ENCODE results near the gene VPS4B. TPM values are rescaled to one million over a fixed set of nuclear protein-coding genes. Genes with fewer than 3 reads are reported as not detected.

VPS4B gene
- total and polyA plus RNA-seq, 2 donors (not counting 3 experiments of a cell fraction or from before 2014, with no cell fraction given) = 10.5 to 54.7 TPM

GRCh38 chr18:63373161-63373560 is 49.1 kb downstream of the VPS4B start:
- ChIA-PET POLR2A (no interaction called here), CTCF (interaction anchor here (0.8 kb wide), 1 partner anchor 22 kb away, joined by 3 read pairs; no protein-coding TSS in a partner anchor)
- H2AFZ ChIP-seq (ENCODE audit: low read depth, low read length) = no peak overlapping the region
- no peaks in the 10 kb centered on the region for H4K20me1 ChIP-seq (replicated peaks; ENCODE audit: control insufficient read depth, extremely low read depth, insufficient read depth, low read length)
- no peak overlapping the region for H3K9ac ChIP-seq (replicated peaks; ENCODE audit: extremely low read depth, insufficient read depth, low read length)
- intact Hi-C loops (cut with micrococcal nuclease) (no loop called here), dilution Hi-C loops (cut with MboI; ENCODE audit: extremely low pct_ligation_motif_present, low sequenced_read_pairs) (no loop called here)
- peaks cover 3% of the 10 kb centered on the region for H3K4me1 ChIP-seq (ENCODE audit: control insufficient read depth, extremely low read depth, insufficient read depth, low read length)
- no peaks in the 10 kb centered on the region for H3K27me3 ChIP-seq (ENCODE audit: control insufficient read depth in 2 of 2, insufficient read depth in 2 of 2, low read length in 2 of 2)
- no peak overlapping the region for H3K27ac ChIP-seq (ENCODE audit: insufficient read depth, low read depth, low read length)
- no TSS peak for BruUV-seq (replicated peaks)
- FAIRE-seq (no peak), DNase-seq (ENCODE audit: low read depth, low spot score) (no peak)
- no peaks in the 10 kb centered on the region for H3K79me2 ChIP-seq (ENCODE audit: control insufficient read depth, insufficient read depth, low read length)
- H3K4me3 ChIP-seq (replicated peaks in 1 of 3; ENCODE audit: insufficient read depth in 1 of 3, low read depth in 1 of 3, low read length in 3 of 3) = no peak overlapping the region
- no peaks in the 10 kb centered on the region for H3K36me3 ChIP-seq (ENCODE audit: control insufficient read depth in 2 of 2, extremely low read depth in 1 of 2, insufficient read depth in 2 of 2, low read length in 2 of 2)
- H3K9me1 ChIP-seq (replicated peaks; ENCODE audit: control insufficient read depth, extremely low read depth, insufficient read depth, low read length) = no peaks in the 10 kb centered on the region
- H3K9me3 ChIP-seq (replicated peaks; ENCODE audit: control insufficient read depth, insufficient read depth, low read length) = no peaks in the 10 kb centered on the region
- no peak overlapping the region for H3K4me2 ChIP-seq (ENCODE audit: insufficient read depth, low read length)
- TF ChIP-seq CTCF (IDR thresholded peaks at IDR 0.05; ENCODE audit: extremely low read depth in 1 of 2, insufficient read depth in 1 of 2, low read depth in 1 of 2, low read length in 2 of 2) (no peak), FOS (IDR thresholded peaks at IDR 0.05; ENCODE audit: borderline replicate concordance, insufficient read depth, low read length) (no peak), JUN (IDR thresholded peaks at IDR 0.05; ENCODE audit: borderline replicate concordance, insufficient read depth, insufficient read length, low read depth) (no peak), GATA2 (IDR thresholded peaks at IDR 0.05; ENCODE audit: insufficient read depth, insufficient read length, low read depth, low read length) (no peak), MAX (IDR thresholded peaks at IDR 0.05; ENCODE audit: insufficient read depth, insufficient read length) (no peak), MYC (IDR thresholded peaks at IDR 0.05; ENCODE audit: low read depth, low read length) (no peak), EZH2 (IDR thresholded peaks at IDR 0.05; ENCODE audit: borderline replicate concordance, low read depth, low read length, severe bottlenecking) (no peak), POLR2AphosphoS5 (IDR thresholded peaks at IDR 0.05; ENCODE audit: insufficient read depth, low read depth, low read length) (no peak), POLR2A (IDR thresholded peaks at IDR 0.05; ENCODE audit: low read depth, low read length) (no peak)
